Thyroid gland (tissue), 4 donors: Measurements from ENCODE around the gene PREX1. TPM values are rescaled to one million over a fixed set of nuclear protein-coding genes. Genes with fewer than 3 reads are reported as not detected.

Experiments
- DNase-seq, 2 donors: peaks; one replicate each; pipeline ENCODE4 v3.0.0-alpha.2; 2019
- H3K27ac ChIP-seq, 3 donors: fragments of 200-600 bp; sonication (generic); 1 replicate in 2 of 3; 2 replicates in 1 of 3; pipeline ENCODE4 v1.5.1; 2016 to 2019; ENCODE audit warnings: mild to moderate bottlenecking in 1 of 3, moderate library complexity in 1 of 3
- H3K27me3 ChIP-seq: fragments of 200-600 bp; sonication (generic); one replicate; pipeline ENCODE4 v1.5.1; 2019
- H3K36me3 ChIP-seq, 2 donors: fragments of 200-600 bp; sonication (generic); one replicate each; pipeline ENCODE4 v1.5.1; 2016 to 2019
- H3K4me1 ChIP-seq, 2 donors: fragments of 200-600 bp; sonication (generic); one replicate each; pipeline ENCODE4 v1.5.1; 2017 to 2019
- H3K4me3 ChIP-seq, 3 donors: fragments of 200-600 bp; sonication (generic); replicated peaks in 1 of 3; 1 replicate in 2 of 3; 2 replicates in 1 of 3; pipeline ENCODE4 v1.5.1; 2016; ENCODE audit warnings: mild to moderate bottlenecking in 1 of 3
- H3K9me3 ChIP-seq: fragments of 200-600 bp; sonication (generic); one replicate; pipeline ENCODE4 v1.5.1; 2017
- POLR2A ChIP-seq, 2 donors: fragments of 450-650 bp; IDR thresholded peaks; one replicate each; pipeline ENCODE4 v1.6.1; 2017; ENCODE audit warnings: antibody characterized with exemption in 2 of 2, mild to moderate bottlenecking in 2 of 2, moderate library complexity in 1 of 2
- WGBS, 2 donors: methylation state at CpG; one replicate each; pipeline ENCODE4 v1.1.5; 2017; 5-methylcytosine and 5-hydroxymethylcytosine counted together
- intact Hi-C: fragments of 100-400 bp; cut with DNase I; formaldehyde crosslinking; loops from one replicate; pipeline ENCODE4 v1.15.1; 2023
- total RNA-seq, 4 donors: library from RNA; depleted of rRNA; stranded (reverse); fragments of >200 nt; gene quantifications; one replicate each; pipeline ENCODE4 v1.2.3, GENCODE V29; 2016
- TF ChIP-seq, protein P1 (sequence below), 6 experiments: fragments of 200-600 bp in 3 of 6; fragments of 450-650 bp in 3 of 6; sonication (generic) in 3 of 6; IDR thresholded peaks; one replicate each; pipeline ENCODE4 v1.5.1; 2016 to 2019; ENCODE audit warnings: antibody characterized with exemption in 6 of 6, mild to moderate bottlenecking in 2 of 6, inconsistent platforms in 1 of 6, moderate library complexity in 1 of 6

Gene PREX1
- total RNA-seq, 4 donors from 2014 or later: 10.2 to 42.7 (median 18.7) TPM

DNA sequence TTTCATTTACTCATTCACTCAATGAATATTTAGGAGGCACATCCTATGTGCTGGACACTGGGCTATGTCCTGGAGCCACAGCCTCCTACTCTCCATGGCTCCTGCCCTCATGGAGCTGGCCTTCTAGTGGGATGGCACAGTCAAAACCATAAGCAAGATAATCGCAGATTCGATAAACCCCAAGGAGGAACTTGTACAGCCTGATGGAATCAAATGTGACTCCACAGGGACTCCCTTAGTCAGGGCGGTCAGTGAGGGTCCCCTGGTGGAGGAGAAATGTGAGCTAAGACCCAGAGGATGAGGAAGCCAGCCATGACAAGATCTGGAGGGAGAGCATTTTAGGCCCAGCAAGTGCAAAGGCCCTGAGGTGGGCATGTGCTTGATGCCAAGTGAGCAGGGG lies 211.9 kb downstream of the PREX1 start:
- H3K36me3 ChIP-seq: no peaks in the 10 kb centered on the region
- H3K4me3 ChIP-seq: no peak overlapping the region
- 88 to 98% methylated on average over 3 of the region's 3 CpGs for WGBS, 2 donors
- no peak overlapping the region for H3K27ac ChIP-seq
- H3K27me3 ChIP-seq: no peaks in the 10 kb centered on the region
- no peaks in the 10 kb centered on the region for H3K9me3 ChIP-seq
- TF ChIP-seq, protein P1, sequence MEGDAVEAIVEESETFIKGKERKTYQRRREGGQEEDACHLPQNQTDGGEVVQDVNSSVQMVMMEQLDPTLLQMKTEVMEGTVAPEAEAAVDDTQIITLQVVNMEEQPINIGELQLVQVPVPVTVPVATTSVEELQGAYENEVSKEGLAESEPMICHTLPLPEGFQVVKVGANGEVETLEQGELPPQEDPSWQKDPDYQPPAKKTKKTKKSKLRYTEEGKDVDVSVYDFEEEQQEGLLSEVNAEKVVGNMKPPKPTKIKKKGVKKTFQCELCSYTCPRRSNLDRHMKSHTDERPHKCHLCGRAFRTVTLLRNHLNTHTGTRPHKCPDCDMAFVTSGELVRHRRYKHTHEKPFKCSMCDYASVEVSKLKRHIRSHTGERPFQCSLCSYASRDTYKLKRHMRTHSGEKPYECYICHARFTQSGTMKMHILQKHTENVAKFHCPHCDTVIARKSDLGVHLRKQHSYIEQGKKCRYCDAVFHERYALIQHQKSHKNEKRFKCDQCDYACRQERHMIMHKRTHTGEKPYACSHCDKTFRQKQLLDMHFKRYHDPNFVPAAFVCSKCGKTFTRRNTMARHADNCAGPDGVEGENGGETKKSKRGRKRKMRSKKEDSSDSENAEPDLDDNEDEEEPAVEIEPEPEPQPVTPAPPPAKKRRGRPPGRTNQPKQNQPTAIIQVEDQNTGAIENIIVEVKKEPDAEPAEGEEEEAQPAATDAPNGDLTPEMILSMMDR (IDR thresholded peaks at IDR 0.05): no peak
- TF ChIP-seq POLR2A (IDR thresholded peaks at IDR 0.05): no peak
- H3K4me1 ChIP-seq: peaks cover 0 to 12% of the 10 kb centered on the region in 2 donors
- intact Hi-C loops: no loop called here
- DNase-seq: no peak

DNA sequence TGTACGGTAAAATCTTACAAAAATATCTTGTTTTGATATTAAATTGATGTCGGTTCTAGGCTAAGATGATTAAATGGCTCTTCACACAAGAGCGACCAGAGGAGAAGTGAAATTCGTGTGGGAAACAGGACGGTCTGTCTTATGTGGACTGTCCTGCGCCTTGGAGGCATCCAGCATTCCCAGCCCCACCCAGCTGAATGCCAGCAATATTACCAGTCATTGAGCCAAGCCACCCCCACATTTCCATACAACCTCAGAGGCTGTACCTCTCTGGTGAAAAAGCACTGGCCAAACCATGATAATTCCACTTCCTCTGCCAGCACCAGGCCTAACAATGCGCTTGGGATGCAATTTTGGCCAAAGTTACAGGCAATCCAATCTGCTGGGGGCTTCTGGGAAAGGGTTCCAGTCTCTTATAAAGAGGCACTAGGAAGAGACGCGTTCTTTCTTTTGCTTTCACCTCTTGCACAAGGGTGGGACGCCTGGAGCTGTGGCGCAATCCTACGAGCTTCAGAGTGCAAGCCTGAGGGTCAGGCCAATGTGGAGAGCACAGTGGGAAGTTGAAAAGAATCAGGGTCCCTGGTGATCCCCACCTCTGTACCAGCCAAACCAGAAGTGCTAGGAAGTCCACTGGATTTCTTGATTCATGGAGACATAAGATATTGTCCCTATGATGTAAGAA lies 213.1 kb downstream of the PREX1 start:
- Histone ChIP-seq H3K27ac (no peak overlapping the region), H3K9me3 (no peaks in the 10 kb centered on the region), H3K4me1 (peaks cover 0 to under 1% of the 10 kb centered on the region in 2 donors), H3K27me3 (no peaks in the 10 kb centered on the region), H3K4me3 (no peak overlapping the region), H3K36me3 (no peaks in the 10 kb centered on the region)
- intact Hi-C loops: no loop called here
- WGBS, 2 donors: 81 to 82% methylated on average over 12 of the region's 12 CpGs
- DNase-seq: no peak
- TF ChIP-seq, protein P1 (IDR thresholded peaks at IDR 0.05): no peak
- TF ChIP-seq POLR2A (IDR thresholded peaks at IDR 0.05): no peak

DNA sequence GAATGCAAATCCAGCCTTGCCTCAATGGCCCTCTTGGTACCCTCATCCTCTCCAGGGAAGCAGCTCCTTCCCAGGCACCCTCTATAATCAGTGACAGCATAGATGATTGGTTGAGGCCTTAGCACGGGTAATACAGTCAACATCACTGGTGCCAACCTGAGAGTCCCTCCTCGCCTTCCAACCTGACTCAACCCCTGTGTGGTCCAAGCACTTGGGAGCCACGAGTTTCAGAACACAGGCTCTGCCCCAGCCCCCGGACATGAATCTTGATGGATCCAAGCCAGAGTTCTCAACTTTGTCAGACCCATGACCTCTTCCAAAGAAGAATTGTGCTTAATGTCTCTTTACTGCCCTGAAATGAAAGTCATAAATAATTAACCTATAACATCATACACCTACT lies 213.9 kb downstream of the PREX1 start:
- intact Hi-C loops: no loop called here
- Histone ChIP-seq H3K27me3 (no peaks in the 10 kb centered on the region), H3K9me3 (no peaks in the 10 kb centered on the region), H3K4me1 (no peaks in the 10 kb centered on the region), H3K4me3 (no peak overlapping the region), H3K36me3 (no peaks in the 10 kb centered on the region), H3K27ac (no peak overlapping the region)
- DNase-seq: no peak
- 69 to 75% methylated on average over 4 of the region's 4 CpGs for WGBS, 2 donors
- TF ChIP-seq, protein P1 (IDR thresholded peaks at IDR 0.05): no peak
- TF ChIP-seq POLR2A (IDR thresholded peaks at IDR 0.05): no peak

DNA sequence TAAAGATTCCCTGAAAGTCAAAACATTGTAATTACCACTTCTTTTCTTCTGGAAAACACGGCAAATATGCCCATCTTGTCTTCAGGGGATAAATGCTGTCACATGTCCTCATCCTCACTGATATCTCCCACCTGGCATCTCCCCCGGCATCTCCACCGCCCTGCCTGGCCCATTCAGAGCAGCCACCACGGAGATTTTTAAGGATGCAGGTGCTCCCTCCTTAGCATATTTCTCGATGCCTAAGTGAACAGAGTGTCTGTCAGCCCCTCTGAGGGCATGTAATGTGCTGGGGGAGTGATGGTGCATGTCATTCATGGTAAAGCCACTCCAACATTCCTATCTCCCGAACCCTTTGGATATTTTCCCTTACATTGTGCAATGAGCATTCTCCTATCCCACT lies 215.5 kb downstream of the PREX1 start:
- intact Hi-C loops: no loop called here
- Histone ChIP-seq H3K4me3 (no peak overlapping the region), H3K27ac (no peak overlapping the region), H3K27me3 (no peaks in the 10 kb centered on the region), H3K4me1 (no peaks in the 10 kb centered on the region), H3K36me3 (no peaks in the 10 kb centered on the region), H3K9me3 (no peaks in the 10 kb centered on the region)
- no peak for TF ChIP-seq POLR2A (IDR thresholded peaks at IDR 0.05)
- TF ChIP-seq, protein P1 (IDR thresholded peaks at IDR 0.05): no peak
- DNase-seq: no peak
- WGBS, 2 donors: 76 to 82% methylated on average over 6 of the region's 6 CpGs

DNA sequence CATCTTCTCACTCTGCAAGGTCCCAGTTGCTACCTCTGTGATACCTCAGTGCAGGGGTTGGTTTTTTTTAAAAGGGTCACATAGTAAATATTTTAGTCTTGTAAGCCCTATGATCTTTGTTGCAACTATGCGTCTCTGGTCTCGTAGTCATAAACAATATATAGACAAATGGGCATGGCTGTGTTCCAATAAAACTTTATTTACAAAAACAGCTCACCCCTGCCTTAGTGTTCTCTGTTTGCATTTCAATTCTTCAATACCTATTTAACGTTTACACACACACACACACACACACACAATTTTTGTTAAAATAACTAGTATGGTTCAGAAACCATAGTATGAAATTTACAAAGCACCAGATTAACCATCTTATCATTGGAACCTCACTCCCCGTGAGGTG lies 216.8 kb downstream of the PREX1 start:
- no peak for TF ChIP-seq POLR2A (IDR thresholded peaks at IDR 0.05)
- TF ChIP-seq, protein P1 (IDR thresholded peaks at IDR 0.05): no peak
- 92% methylated on average over 4 of the region's 4 CpGs for WGBS, 2 donors
- Histone ChIP-seq H3K27ac (no peak overlapping the region), H3K27me3 (no peaks in the 10 kb centered on the region), H3K9me3 (no peaks in the 10 kb centered on the region), H3K36me3 (no peaks in the 10 kb centered on the region), H3K4me1 (no peaks in the 10 kb centered on the region), H3K4me3 (no peak overlapping the region)
- intact Hi-C loops: no loop called here
- no peak for DNase-seq
